Activated CD8-positive, alpha-beta memory T cell treated with anti-CD3 and anti-CD28 coated beads for 48 hours (primary cell): ENCODE data around the gene SYF2.
"Not testable (repeated sequence)": the region's sequence is repeated elsewhere in the genome, so short reads cannot be mapped to it uniquely, and the experiment has no call there.

Experiments
- DNase-seq, 3 experiments: peaks; one replicate each; pipeline ENCODE4 v3.0.0-alpha.2; 2020; ENCODE audit warnings: low read depth in 2 of 3, low spot score in 2 of 3

SYF2 gene

GRCh38 chr1:25208092-25208491 is 24.2 kb downstream of the SYF2 start:
- DNase-seq, result no peak

- no peak for DNase-seq
These were observed 26.1 kb downstream of the SYF2 start for GRCh38 chr1:25206201-25206600.

GRCh38 chr1:25205786-25206185 is 26.5 kb downstream of the SYF2 start:
- no peak for DNase-seq

- DNase-seq, result no peak
These were observed 27.4 kb downstream of the SYF2 start for GRCh38 chr1:25204797-25205480.

- DNase-seq, result no peak
These were observed 31.3 kb downstream of the SYF2 start for GRCh38 chr1:25201006-25201405.

- no peak for DNase-seq
These were observed 32.3 kb downstream of the SYF2 start for GRCh38 chr1:25199819-25200620.

GRCh38 chr1:25198663-25199252 is 33.5 kb downstream of the SYF2 start:
- DNase-seq, result no peak

GRCh38 chr1:25197982-25198662 is 34.2 kb downstream of the SYF2 start:
- no peak for DNase-seq

- no peak for DNase-seq
These were observed 34.9 kb downstream of the SYF2 start for GRCh38 chr1:25197235-25197975.

- no peak for DNase-seq
These were observed 35.5 kb downstream of the SYF2 start for GRCh38 chr1:25196830-25197229.

- DNase-seq, result no peak
These were observed 36.5 kb downstream of the SYF2 start for GRCh38 chr1:25195835-25196234.

GRCh38 chr1:25194572-25195020 is 37.7 kb downstream of the SYF2 start:
- no peak for DNase-seq

- no peak for DNase-seq
These were observed 38.2 kb downstream of the SYF2 start for GRCh38 chr1:25194054-25194453.

- DNase-seq, result no peak
These were observed 39.1 kb downstream of the SYF2 start for GRCh38 chr1:25193229-25193628.

GRCh38 chr1:25192154-25192553 is 40.1 kb downstream of the SYF2 start:
- no peak for DNase-seq

GRCh38 chr1:25190260-25190659 is 42.0 kb downstream of the SYF2 start:
- DNase-seq, result no peak

GRCh38 chr1:25187904-25188303 is 44.4 kb downstream of the SYF2 start:
- not testable (repeated sequence) for DNase-seq

- DNase-seq, result no peak
These were observed 45.2 kb downstream of the SYF2 start for GRCh38 chr1:25187077-25187476.

- DNase-seq, result no peak
These were observed 45.9 kb downstream of the SYF2 start for GRCh38 chr1:25186161-25187007.
